Motor neuron (in vitro differentiated cells): ENCODE results near the gene NMUR2. TPM values are rescaled to one million over a fixed set of nuclear protein-coding genes. Genes with fewer than 3 reads are reported as not detected.

ENCODE experiments used
- ATAC-seq, 8 experiments: fragments of 200-7000 bp; cut with Tn5 transposase; replicated peaks in 6 of 8; 2 replicates each; pipeline ENCODE4 v1.8.0; 2021; ENCODE audit warnings: mild to moderate bottlenecking in 8 of 8, moderate library complexity in 8 of 8
- H3K27ac ChIP-seq, 2 donors: fragments of 250-450 bp; sonication (Bioruptor Pico); 2 replicates each; pipeline ENCODE4 v1.9.0; 2021; ENCODE audit warnings: antibody characterized with exemption in 2 of 2, mild to moderate bottlenecking in 2 of 2, moderate library complexity in 1 of 2
- H3K4me1 ChIP-seq, 2 donors: fragments of 250-450 bp; sonication (Bioruptor Pico); replicated peaks in 1 of 2; 2 replicates each; pipeline ENCODE4 v1.6.1; 2021; ENCODE audit warnings: antibody characterized with exemption in 2 of 2, mild to moderate bottlenecking in 2 of 2, moderate library complexity in 1 of 2
- H3K4me3 ChIP-seq, 5 donors: fragments of 250-450 bp; sonication (Bioruptor Pico); 2 replicates each; pipeline ENCODE4 v1.9.0; 2021; ENCODE audit warnings: antibody characterized with exemption in 5 of 5, mild to moderate bottlenecking in 5 of 5, moderate library complexity in 4 of 5
- WGBS, 10 experiments: fragments of 450-650 bp; shearing (Covaris generic); methylation state at CpG; one replicate each; pipeline ENCODE4 v1.0.0; 2022; 5-methylcytosine and 5-hydroxymethylcytosine counted together
- in situ Hi-C, 9 experiments: fragments of 400-800 bp; cut with MboI; loops; one replicate each; pipeline ENCODE4 v1.15.0; 2021; ENCODE audit warnings: low sequenced_read_pairs in 9 of 9, low pct_unique_long_range_greater_than_20kb in 2 of 9; ENCODE audit not compliant: unreplicated experiment in 9 of 9
- total RNA-seq, 8 experiments: library from RNA; unstranded; fragments of 300-600 nt; gene quantifications; 2 replicates each; pipeline versions ENCODE4 v1.2.3 to v1.2.4, GENCODE V29; 2022

The NMUR2 gene
- total RNA-seq, 8 experiments from 2014 or later: 0.21 to 1.2 (median 0.42) TPM; not detected in 3

DNA sequence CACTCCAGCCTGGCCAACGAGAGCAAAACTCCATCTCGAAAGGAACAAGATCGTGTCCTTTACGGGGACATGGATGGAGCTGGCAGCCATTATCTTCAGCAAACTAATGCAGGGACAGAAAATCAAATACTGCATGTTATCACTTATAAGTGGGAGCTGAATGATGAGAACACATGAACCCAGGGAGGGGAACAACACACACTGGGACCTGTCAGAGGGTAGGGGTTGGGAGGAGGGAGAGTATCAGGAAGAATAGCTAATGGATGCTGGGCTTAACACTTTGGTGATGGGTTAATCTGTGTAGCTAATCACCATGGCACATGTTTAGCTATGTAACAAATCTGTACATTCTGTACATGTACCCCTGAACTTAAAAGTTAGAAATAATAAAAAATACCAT, 40.9 kb downstream of the NMUR2 start:
- Histone ChIP-seq H3K27ac (no peak overlapping the region), H3K4me1 (no peaks in the 10 kb centered on the region), H3K4me3 (no peak overlapping the region)
- in situ Hi-C loops: loop anchor here in 1 of 9 experiments (25.0 kb wide), 1 partner anchor 148 kb away; no protein-coding TSS in a partner anchor
- 28 to 100% (median 77%) methylated on average over 2 to 3 of the region's 4 CpGs; no CpG with 5 or more reads in 6 of the 10 experiments for WGBS, 10 experiments
- no peak for ATAC-seq

- WGBS, 10 experiments: 0 to 100% (median 74%) methylated on average over 2 to 9 of the region's 9 CpGs; no CpG with 5 or more reads in 1 of the 10 experiments
- peak in 2 of 8 experiments; percentile 13 to 49 for ATAC-seq
- Histone ChIP-seq H3K27ac (no peak overlapping the region), H3K4me3 (no peak overlapping the region), H3K4me1 (no peaks in the 10 kb centered on the region)
- in situ Hi-C loops: loop anchor here in 1 of 9 experiments (25.0 kb wide), 1 partner anchor 153 kb away; no protein-coding TSS in a partner anchor
Measured at GRCh38 chr5:152358861-152359568, 46.1 kb downstream of the NMUR2 start.

- no peak overlapping the region for H3K27ac ChIP-seq
- H3K4me3 ChIP-seq: no peak overlapping the region
- no peak for ATAC-seq
- 0 to 100% (median 82%) methylated on average over 1 to 2 of the region's 2 CpGs for WGBS, 10 experiments
- no peaks in the 10 kb centered on the region for H3K4me1 ChIP-seq
- in situ Hi-C loops: loop anchor here in 1 of 9 experiments (25.0 kb wide), 1 partner anchor 156 kb away; no protein-coding TSS in a partner anchor
Measured at GRCh38 chr5:152356506-152356905, 48.6 kb downstream of the NMUR2 start.

DNA sequence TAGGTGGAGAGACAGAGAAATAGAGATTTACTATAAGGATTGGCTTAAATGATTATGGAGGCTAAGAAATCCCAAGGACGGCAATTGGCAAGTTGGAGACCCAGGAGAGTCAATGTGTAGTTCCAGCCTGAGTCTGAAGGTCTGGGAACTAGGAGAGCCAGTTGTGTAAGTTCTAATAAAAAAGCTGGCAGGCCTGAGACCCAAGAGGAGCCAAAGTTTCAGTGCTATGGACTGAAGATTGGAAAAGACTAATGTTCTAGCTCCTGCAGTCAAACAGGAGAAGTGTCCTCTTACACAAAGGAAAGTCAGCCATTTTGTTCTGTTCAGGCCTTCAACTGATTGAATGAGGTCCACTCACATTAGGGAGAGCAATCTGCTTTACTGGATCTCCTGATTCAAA, 50.0 kb downstream of the NMUR2 start:
- no peak overlapping the region for H3K27ac ChIP-seq
- H3K4me1 ChIP-seq: peaks cover under 1 to 3% of the 10 kb centered on the region in 2 donors
- ATAC-seq: no peak
- no peak overlapping the region for H3K4me3 ChIP-seq
- 20 to 100% (median 56%) methylated on average over 1 of the region's 1 CpG; no CpG with 5 or more reads in 5 of the 10 experiments for WGBS, 10 experiments
- in situ Hi-C loops: loop anchor here in 1 of 9 experiments (25.0 kb wide), 1 partner anchor 157 kb away; no protein-coding TSS in a partner anchor

- no peak overlapping the region for H3K4me3 ChIP-seq
- ATAC-seq: no peak
- peaks cover 8 to 10% of the 10 kb centered on the region in 2 donors for H3K4me1 ChIP-seq
- in situ Hi-C loops: loop anchor here in 1 of 9 experiments (25.0 kb wide), 1 partner anchor 159 kb away; no protein-coding TSS in a partner anchor
- WGBS, 10 experiments: 0 to 100% (median 65%) methylated on average over 1 to 3 of the region's 3 CpGs; no CpG with 5 or more reads in 1 of the 10 experiments
- H3K27ac ChIP-seq: no peak overlapping the region
Measured at GRCh38 chr5:152353001-152353400, 52.1 kb downstream of the NMUR2 start.

- WGBS, 10 experiments: 2 to 80% (median 30%) methylated on average over 2 to 8 of the region's 8 CpGs; no CpG with 5 or more reads in 1 of the 10 experiments
- in situ Hi-C loops: loop anchor here in 1 of 9 experiments (25.0 kb wide), 1 partner anchor 162 kb away; no protein-coding TSS in a partner anchor
- H3K4me1 ChIP-seq: peaks cover 8 to 10% of the 10 kb centered on the region in 2 donors
- H3K4me3 ChIP-seq: no peak overlapping the region
- H3K27ac ChIP-seq: no peak overlapping the region
- ATAC-seq: peak; percentile 65 to 96 (median 80)
Measured at GRCh38 chr5:152349683-152350526, 55.2 kb downstream of the NMUR2 start.
